Activated CD4-positive, CD25-positive, alpha-beta regulatory T cell treated with anti-CD3 and anti-CD28 coated beads, Interleukin-2, amount 50 U/mL, for 24 hours (primary cell): ENCODE data around the gene MSMO1.
A peak's percentile ranks its signal among the peaks of the same experiment; 100 is the strongest.
"Not testable (repeated sequence)": the region's sequence is repeated elsewhere in the genome, so short reads cannot be mapped to it uniquely, and the experiment has no call there.

Experiments used
- ATAC-seq, 2 donors: fragments of 150-1000 bp; cut with Tn5 transposase; one replicate each; pipeline ENCODE4 v1.10.0; 2021; ENCODE audit warnings: mild to moderate bottlenecking in 1 of 2, moderate library complexity in 1 of 2

MSMO1 gene

GRCh38 chr4:165327211-165328100, at the start of gene MSMO1:
Gene MSMO1 (plus strand): TSS chr4:165327669. CDS start chr4:165333371, 5,702 bp downstream.
- peak; percentile 98 to 99 for ATAC-seq

GRCh38 chr4:165279531-165279930, 47.9 kb upstream of the MSMO1 start:
- not testable (repeated sequence) for ATAC-seq

DNA sequence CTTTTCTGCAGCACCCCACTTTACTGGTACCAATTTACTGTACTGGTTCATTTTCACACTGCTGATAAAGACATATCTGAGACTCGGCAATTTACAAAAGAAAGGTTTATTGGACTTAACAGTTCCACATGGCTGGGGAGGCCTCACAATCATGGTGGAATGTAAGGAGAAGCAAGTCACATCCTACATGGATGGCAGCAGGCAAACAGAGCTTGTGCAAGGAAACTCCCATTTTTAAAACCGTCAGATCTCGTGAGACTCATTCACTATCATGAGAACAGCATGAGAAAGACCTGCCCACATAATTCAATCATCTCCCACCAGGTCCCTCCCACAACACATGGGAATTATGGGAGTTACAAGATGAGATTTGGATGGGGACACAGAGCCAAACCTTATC, 42.8 kb upstream of the MSMO1 start:
- ATAC-seq = not testable (repeated sequence)

DNA sequence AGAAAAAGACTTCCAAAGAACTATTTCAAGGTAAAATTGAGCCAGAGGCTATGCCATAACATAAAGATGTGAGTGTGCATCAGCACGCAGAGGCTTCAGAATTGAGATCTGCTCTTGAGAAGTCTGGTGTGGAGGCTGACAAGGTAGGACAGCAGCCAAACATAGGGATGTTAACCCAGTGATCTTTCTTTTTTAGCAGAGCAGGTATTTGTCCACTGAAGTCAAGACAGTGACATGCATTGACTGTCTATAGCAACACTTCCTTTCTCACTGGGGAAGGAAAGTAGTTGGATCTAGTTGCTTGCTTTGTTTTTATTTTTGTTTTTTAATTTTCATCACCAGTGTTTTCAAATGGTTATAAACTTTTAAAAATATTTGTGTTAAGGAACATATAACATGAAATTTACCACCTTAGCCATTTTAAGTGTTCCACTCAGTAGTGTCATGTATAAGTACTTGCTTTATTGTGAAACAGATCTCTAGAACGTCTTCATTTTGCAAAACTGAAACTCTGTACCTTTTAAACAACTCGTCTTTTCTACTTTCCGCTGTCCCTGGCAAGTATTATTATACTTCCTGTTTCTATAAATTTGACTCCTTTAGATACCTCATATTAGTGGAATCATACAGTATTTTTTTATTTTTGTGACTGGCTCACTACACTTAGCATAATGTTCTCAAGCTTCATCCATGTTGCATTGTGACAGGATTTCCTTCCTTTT, 40.7 kb upstream of the MSMO1 start:
- peak; percentile 55 to 60 for ATAC-seq

GRCh38 chr4:165288226-165288625, 39.2 kb upstream of the MSMO1 start:
- no peak for ATAC-seq

GRCh38 chr4:165288639-165289422, 38.6 kb upstream of the MSMO1 start:
- ATAC-seq = no peak

DNA sequence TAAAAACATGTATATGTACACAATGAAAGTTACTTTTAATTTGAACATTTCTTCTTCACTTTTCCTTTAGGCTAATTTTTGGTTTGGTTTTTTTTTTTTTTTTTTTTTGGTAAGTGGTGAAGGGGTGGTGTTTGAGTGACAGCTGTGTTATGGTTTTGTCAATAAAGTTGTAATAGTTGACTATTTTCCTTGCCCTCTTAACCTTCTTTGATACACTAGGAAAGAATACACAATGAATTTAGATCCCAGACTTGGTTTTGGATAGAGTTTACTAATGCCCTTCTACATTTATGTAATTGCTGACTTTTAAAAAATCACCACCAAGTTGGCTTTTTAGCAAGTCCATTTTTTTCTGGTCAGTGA, 38.1 kb upstream of the MSMO1 start:
- ATAC-seq = no peak

GRCh38 chr4:165293061-165293460, 34.4 kb upstream of the MSMO1 start:
- ATAC-seq = no peak

- no peak for ATAC-seq
These were observed 33.4 kb upstream of the MSMO1 start for GRCh38 chr4:165293927-165294649.

- peak in 1 of 2 donors; percentile 53 for ATAC-seq
These were observed 32.6 kb upstream of the MSMO1 start for GRCh38 chr4:165294907-165295306.

- no peak for ATAC-seq
These were observed 29.8 kb upstream of the MSMO1 start for GRCh38 chr4:165297626-165298025.

GRCh38 chr4:165299399-165300060, 27.9 kb upstream of the MSMO1 start:
- ATAC-seq = no peak

GRCh38 chr4:165301833-165302232, 25.6 kb upstream of the MSMO1 start:
- ATAC-seq = peak; percentile 44 to 66

- ATAC-seq = no peak
These were observed 24.8 kb upstream of the MSMO1 start for GRCh38 chr4:165302658-165303057.

GRCh38 chr4:165308166-165308565, 19.3 kb upstream of the MSMO1 start:
- ATAC-seq = no peak

DNA sequence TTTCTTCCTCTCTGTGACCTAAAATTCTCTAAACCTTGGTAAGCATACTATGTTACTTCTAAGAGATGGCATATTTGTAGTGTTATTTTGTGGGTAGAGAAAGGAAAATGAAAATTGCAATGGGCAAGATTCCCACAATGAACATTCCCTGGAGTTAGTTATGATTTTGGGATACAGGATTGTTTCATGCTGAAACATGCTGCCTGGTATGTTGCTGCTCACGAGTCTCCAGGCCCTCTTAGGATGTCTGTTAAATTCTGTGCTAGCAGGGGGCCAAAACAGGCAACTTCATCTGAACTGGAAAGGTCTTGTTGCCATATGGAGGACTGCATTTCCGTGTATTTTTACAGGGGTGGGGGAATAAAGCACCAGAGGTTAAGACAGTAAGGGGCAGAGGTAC, 18.9 kb upstream of the MSMO1 start:
- no peak for ATAC-seq

- ATAC-seq = no peak
These were observed 18.0 kb upstream of the MSMO1 start for GRCh38 chr4:165309456-165309855.

GRCh38 chr4:165312506-165312905, 15.0 kb upstream of the MSMO1 start:
- ATAC-seq = peak; percentile 32 to 45

DNA sequence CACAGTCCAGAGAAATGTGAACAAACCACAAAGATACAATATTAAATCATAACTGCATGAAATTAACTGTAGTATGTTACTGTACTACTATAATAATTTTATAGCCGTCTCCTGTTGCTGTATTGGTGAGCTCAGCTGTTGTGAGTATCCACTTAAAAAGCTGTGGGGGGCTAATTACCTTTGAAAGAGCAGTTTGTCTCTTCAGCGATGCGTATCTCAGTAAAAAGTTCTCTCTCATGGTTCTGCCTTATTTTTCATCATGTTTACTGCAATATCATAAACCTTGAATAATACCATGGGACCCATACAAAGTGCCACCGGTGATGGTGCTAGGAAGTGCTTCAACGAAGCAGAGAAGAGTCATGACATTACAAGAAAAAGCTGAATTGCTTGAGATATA, 8.4 kb upstream of the MSMO1 start:
- no peak for ATAC-seq

DNA sequence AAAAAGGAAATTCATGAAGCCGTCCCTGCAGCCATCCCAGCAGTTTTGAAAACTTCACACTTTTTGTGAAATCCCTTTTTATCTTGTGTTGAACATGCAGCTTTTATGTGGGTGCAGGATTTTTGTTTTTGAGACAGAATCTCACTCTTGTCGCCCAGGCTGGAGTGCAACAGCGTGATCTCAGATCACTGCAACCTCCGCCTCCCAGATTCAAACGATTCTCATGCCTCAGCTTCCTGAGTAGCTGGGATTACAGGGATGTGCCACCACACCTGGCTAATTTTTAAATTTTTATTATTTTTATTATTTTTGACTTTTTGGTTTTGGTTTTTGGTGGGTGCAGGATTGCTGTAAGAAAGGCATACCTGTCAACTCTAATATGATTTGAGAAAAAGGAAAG, 8.0 kb upstream of the MSMO1 start:
- no peak for ATAC-seq

DNA sequence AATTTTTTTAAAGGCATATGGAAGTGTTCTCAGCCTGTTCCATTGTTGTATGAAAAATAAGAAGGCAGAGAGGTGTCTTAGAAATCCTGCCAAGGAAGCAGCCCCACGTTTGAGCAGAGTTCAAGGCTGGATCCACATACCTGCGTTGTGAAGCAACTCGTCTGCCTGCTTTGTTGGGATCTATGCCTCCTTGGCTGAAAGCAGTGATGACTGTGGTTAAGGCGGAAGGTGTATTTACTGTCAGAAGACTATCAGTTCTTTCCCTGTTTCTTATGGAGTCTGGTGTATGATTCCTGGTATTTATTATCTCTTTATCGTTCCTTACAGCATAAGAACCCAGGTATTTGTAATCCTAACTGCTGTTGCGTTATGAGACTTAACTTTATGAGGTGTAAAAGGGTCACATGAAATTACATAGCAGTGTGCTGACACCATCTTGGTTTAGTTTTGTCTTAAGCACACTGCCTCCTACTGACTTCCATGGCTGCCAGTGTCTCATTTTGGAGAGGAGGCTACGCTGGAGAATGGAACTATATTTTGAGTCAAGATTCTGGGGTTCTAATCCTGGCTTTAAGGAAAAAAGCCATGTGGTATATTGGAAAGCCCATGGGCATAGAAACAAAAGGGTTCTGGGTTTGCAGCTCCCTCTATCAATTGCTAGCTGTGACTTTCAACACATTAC, 3.1 kb upstream of the MSMO1 start:
- no peak for ATAC-seq
